SU-DHL-6 (cell line): Measurements from ENCODE around the gene KHSRP.

ENCODE experiments used
- CTCF ChIP-seq: fragments of 200-600 bp; sonication (generic); IDR thresholded peaks from one replicate; pipeline ENCODE4 v1.5.1; 2017; ENCODE audit warnings: antibody characterized with exemption, mild to moderate bottlenecking, low read length, moderate library complexity; ENCODE audit not compliant: insufficient read depth, poor library complexity, severe bottlenecking
- EZH2phosphoT487 ChIP-seq: fragments of 200-600 bp; sonication (generic), shearing (Covaris generic); conservative IDR thresholded peaks from 2 replicates; pipeline ENCODE4 v1.6.1; 2018; ENCODE audit warnings: mild to moderate bottlenecking, antibody characterized with exemption, low read length, moderate library complexity, mixed read lengths

- no peak for TF ChIP-seq CTCF
- TF ChIP-seq EZH2phosphoT487 = no peak
Observed at GRCh38 chr19:6394831-6395230, 29.8 kb downstream of the KHSRP start.
